ENCODE data around the gene TPM2.

- TF ChIP-seq CTCF (IDR thresholded peaks at IDR 0.05) (no peak), POLR2A (IDR thresholded peaks at IDR 0.05) (no peak)
These were observed 36.1 kb downstream of the TPM2 start for GRCh38 chr9:35653611-35654010.
